ENCODE results near the gene ARHGAP12.
A peak's percentile ranks its signal among the peaks of the same experiment; 100 is the strongest.
"Not testable (repeated sequence)": the region's sequence is repeated elsewhere in the genome, so short reads cannot be mapped to it uniquely, and the experiment has no call there.

ARHGAP12 gene
- 71.9 reads per million, percentile 76 among the genes with 10 or more reads in this experiment for total RNA-seq

- peak; percentile 75 for DNase-seq
Observed at GRCh38 chr10:31928549-31929260, at the start of gene ARHGAP12. Gene ARHGAP12 (minus strand): TSS chr10:31928831. CDS start chr10:31908855, 19,976 bp downstream.

GRCh38 chr10:31978156-31978483 lies 49.5 kb upstream of the ARHGAP12 start:
- DNase-seq = no peak

GRCh38 chr10:31977440-31978155 lies 49.0 kb upstream of the ARHGAP12 start:
- DNase-seq = no peak

- DNase-seq = no peak
Observed at GRCh38 chr10:31975157-31975765, 46.6 kb upstream of the ARHGAP12 start.

- no peak for DNase-seq
Observed at GRCh38 chr10:31974434-31975124, 45.9 kb upstream of the ARHGAP12 start.

- no peak for DNase-seq
Observed at GRCh38 chr10:31972519-31973041, 43.9 kb upstream of the ARHGAP12 start.

GRCh38 chr10:31969847-31970246 lies 41.2 kb upstream of the ARHGAP12 start:
- DNase-seq = not testable (repeated sequence)

GRCh38 chr10:31963589-31963980 lies 35.0 kb upstream of the ARHGAP12 start:
- no peak for DNase-seq

GRCh38 chr10:31962826-31963588 lies 34.4 kb upstream of the ARHGAP12 start:
- no peak for DNase-seq

- no peak for DNase-seq
Observed at GRCh38 chr10:31961277-31962074, 32.8 kb upstream of the ARHGAP12 start.

GRCh38 chr10:31959461-31960173 lies 31.0 kb upstream of the ARHGAP12 start:
- no peak for DNase-seq

GRCh38 chr10:31958856-31959255 lies 30.2 kb upstream of the ARHGAP12 start:
- DNase-seq = no peak

- no peak for DNase-seq
Observed at GRCh38 chr10:31956200-31956946, 27.7 kb upstream of the ARHGAP12 start.

GRCh38 chr10:31954410-31955191 lies 26.0 kb upstream of the ARHGAP12 start:
- DNase-seq = no peak

- no peak for DNase-seq
Observed at GRCh38 chr10:31953480-31953879, 24.8 kb upstream of the ARHGAP12 start.

GRCh38 chr10:31953080-31953479 lies 24.4 kb upstream of the ARHGAP12 start:
- no peak for DNase-seq

- DNase-seq = no peak
Observed at GRCh38 chr10:31952066-31952465, 23.4 kb upstream of the ARHGAP12 start.

- no peak for DNase-seq
Observed at GRCh38 chr10:31949266-31949665, 20.6 kb upstream of the ARHGAP12 start.

- no peak for DNase-seq
Observed at GRCh38 chr10:31948021-31948420, 19.4 kb upstream of the ARHGAP12 start.

Measured in effector CD4-positive, alpha-beta T cell (primary cell).